Prostate gland (tissue), 2 donors: ENCODE results near the gene FEZF2. TPM values are rescaled to one million over a fixed set of nuclear protein-coding genes. Genes with fewer than 3 reads are reported as not detected.

Source experiments
- DNase-seq: peaks from one replicate; pipeline ENCODE4 v3.0.0-alpha.2; 2019; ENCODE audit warnings: low spot score
- H3K27ac ChIP-seq, 2 donors: fragments of 200-600 bp; sonication (generic); 2 replicates each; pipeline ENCODE4 v1.5.1; 2017 to 2019
- H3K27me3 ChIP-seq: fragments of 200-600 bp; sonication (generic); replicated peaks from 2 replicates; pipeline ENCODE4 v1.5.1; 2019; ENCODE audit not compliant: insufficient read depth
- H3K36me3 ChIP-seq, 2 donors: fragments of 200-600 bp; sonication (generic); 1 replicate in 1 of 2; 2 replicates in 1 of 2; pipeline versions ENCODE4 v1.5.1 to v1.8.1; 2017 to 2019
- H3K4me1 ChIP-seq: fragments of 200-600 bp; sonication (generic); replicated peaks from 2 replicates; pipeline ENCODE4 v1.5.1; 2019
- H3K4me3 ChIP-seq, 2 donors: fragments of 200-600 bp; sonication (generic); 2 replicates each; pipeline ENCODE4 v1.5.1; 2017 to 2019
- H3K9me3 ChIP-seq: fragments of 200-600 bp; sonication (generic); 2 replicates; pipeline ENCODE4 v1.5.1; 2017
- CTCF ChIP-seq, 4 experiments: fragments of 200-600 bp in 2 of 4; fragments of 450-650 bp in 2 of 4; sonication (generic) in 2 of 4; IDR thresholded peaks; 1 replicate in 3 of 4; 2 replicates in 1 of 4; pipeline ENCODE4 v1.5.1; 2016 to 2019; ENCODE audit warnings: antibody characterized with exemption in 4 of 4, mild to moderate bottlenecking in 2 of 4, moderate library complexity in 2 of 4
- POLR2A ChIP-seq: fragments of 450-650 bp; IDR thresholded peaks from one replicate; pipeline ENCODE4 v1.6.1; 2016; ENCODE audit warnings: antibody characterized with exemption, mild to moderate bottlenecking
- POLR2AphosphoS5 ChIP-seq: sonication (generic); formaldehyde crosslinking; IDR thresholded peaks from one replicate; pipeline ENCODE4 v1.6.1; 2017; ENCODE audit warnings: antibody characterized with exemption
- WGBS: methylation state at CpG from one replicate; pipeline ENCODE4 v1.1.5; 2018; 5-methylcytosine and 5-hydroxymethylcytosine counted together
- intact Hi-C: fragments of 100-400 bp; cut with DNase I; formaldehyde crosslinking; loops from one replicate; pipeline ENCODE4 v1.14.2; 2022
- total RNA-seq, 2 donors: library from RNA; depleted of rRNA; stranded (reverse); fragments of >200 nt; gene quantifications; one replicate each; pipeline ENCODE4 v1.1.0, GENCODE V29; 2016

FEZF2 gene
- total RNA-seq, 2 donors from 2014 or later = 0.62 TPM; not detected in 1

- Histone ChIP-seq H3K27me3 (peaks cover 35% of the 10 kb centered on the region), H3K4me3 (no peak overlapping the region), H3K36me3 (no peaks in the 10 kb centered on the region), H3K9me3 (no peaks in the 10 kb centered on the region), H3K27ac (no peak overlapping the region), H3K4me1 (no peaks in the 10 kb centered on the region)
- TF ChIP-seq POLR2A = no peak
- WGBS = 5% methylated on average over 29 of the region's 29 CpGs
- no peak for DNase-seq
- intact Hi-C loops = no loop called here
Observed at GRCh38 chr3:62378311-62378789, 5.0 kb upstream of the FEZF2 start.

GRCh38 chr3:62376906-62377877 is 3.8 kb upstream of the FEZF2 start:
- H3K4me3 ChIP-seq = no peak overlapping the region
- no peaks in the 10 kb centered on the region for H3K36me3 ChIP-seq
- no peak overlapping the region for H3K27ac ChIP-seq
- WGBS = 23% methylated on average over 63 of the region's 65 CpGs
- TF ChIP-seq CTCF (IDR thresholded peaks at IDR 0.05) (no peak), POLR2AphosphoS5 (no peak)
- H3K27me3 ChIP-seq = peaks cover 44% of the 10 kb centered on the region
- H3K9me3 ChIP-seq = no peaks in the 10 kb centered on the region
- intact Hi-C loops = no loop called here
- DNase-seq = no peak
- peaks cover 3% of the 10 kb centered on the region for H3K4me1 ChIP-seq

GRCh38 chr3:62376454-62376720 is 3.0 kb upstream of the FEZF2 start:
- 58% methylated on average over 3 of the region's 3 CpGs for WGBS
- H3K9me3 ChIP-seq = no peaks in the 10 kb centered on the region
- no peak overlapping the region for H3K4me3 ChIP-seq

GRCh38 chr3:62375655-62376453 is 2.5 kb upstream of the FEZF2 start:
- TF ChIP-seq POLR2AphosphoS5 (no peak), POLR2A (no peak), CTCF (IDR thresholded peaks at IDR 0.05) (no peak)
- Histone ChIP-seq H3K27me3 (peaks cover 53% of the 10 kb centered on the region), H3K4me1 (peaks cover 3% of the 10 kb centered on the region), H3K27ac (no peak overlapping the region), H3K36me3 (no peaks in the 10 kb centered on the region), H3K9me3 (no peaks in the 10 kb centered on the region), H3K4me3 (no peak overlapping the region)
- intact Hi-C loops = no loop called here
- WGBS = 31% methylated on average over 14 of the region's 14 CpGs
- DNase-seq = no peak

More at GRCh38 chr3:62376454-62376720, 3.0 kb upstream of the FEZF2 start:
- no peak for DNase-seq
- Histone ChIP-seq H3K4me1 (peaks cover 3% of the 10 kb centered on the region), H3K36me3 (no peaks in the 10 kb centered on the region), H3K27ac (no peak overlapping the region), H3K27me3 (peaks cover 52% of the 10 kb centered on the region)
- TF ChIP-seq POLR2AphosphoS5 (no peak), POLR2A (no peak), CTCF (IDR thresholded peaks at IDR 0.05) (no peak)
- intact Hi-C loops = no loop called here
